SK-N-SH treated with all-trans-retinoic acid at 6 μM for 48 hours (cell line): ENCODE measurements around the gene TFCP2L1.

Experiments
- ATAC-seq: fragments of 200-7000 bp; cut with Tn5 transposase; 3 replicates; pipeline ENCODE4 v1.9.1; 2020; ENCODE audit warnings: mild to moderate bottlenecking, moderate library complexity
- ARNTL ChIP-seq: fragments of 450-650 bp; formaldehyde crosslinking; IDR thresholded peaks from 2 replicates; pipeline ENCODE4 v1.5.0; 2020; ENCODE audit warnings: low read depth, mild to moderate bottlenecking, moderate library complexity, borderline replicate concordance
- BACH2 ChIP-seq: fragments of 250-450 bp; sonication (Bioruptor Pico); IDR thresholded peaks from 2 replicates; pipeline ENCODE4 v1.9.0; 2021; ENCODE audit warnings: mild to moderate bottlenecking, borderline replicate concordance
- CREB5 ChIP-seq: fragments of 250-450 bp; sonication (Bioruptor Pico); IDR thresholded peaks from 2 replicates; pipeline ENCODE4 v1.5.1; 2020; ENCODE audit warnings: low read depth, mild to moderate bottlenecking, moderate library complexity
- CSDC2 ChIP-seq: fragments of 250-450 bp; sonication (Bioruptor Pico); IDR thresholded peaks from 2 replicates; pipeline ENCODE4 v1.5.0; 2020; ENCODE audit warnings: mild to moderate bottlenecking, moderate library complexity
- CSRNP3 ChIP-seq: fragments of 250-450 bp; sonication (Bioruptor Pico); IDR thresholded peaks from 2 replicates; pipeline ENCODE4 v1.5.1; 2021; ENCODE audit warnings: mild to moderate bottlenecking, moderate library complexity
- ESRRG ChIP-seq: fragments of 250-450 bp; sonication (Bioruptor Pico); IDR thresholded peaks from 2 replicates; pipeline ENCODE4 v1.6.1; 2021; ENCODE audit warnings: mild to moderate bottlenecking
- GLIS3 ChIP-seq: fragments of 250-450 bp; sonication (Bioruptor Pico); IDR thresholded peaks from 2 replicates; pipeline ENCODE4 v1.5.0; 2020; ENCODE audit warnings: mild to moderate bottlenecking, moderate library complexity
- ISL1 ChIP-seq: fragments of 250-450 bp; sonication (Bioruptor Pico); IDR thresholded peaks from 2 replicates; pipeline ENCODE4 v2.1.2; 2022; ENCODE audit warnings: mild to moderate bottlenecking, moderate library complexity
- PATZ1 ChIP-seq: fragments of 250-450 bp; sonication (Bioruptor Pico); IDR thresholded peaks from 2 replicates; pipeline ENCODE4 v1.8.0; 2020; ENCODE audit warnings: mild to moderate bottlenecking, moderate library complexity, borderline replicate concordance
- POU6F1 ChIP-seq: fragments of 250-450 bp; sonication (Bioruptor Pico); IDR thresholded peaks from 2 replicates; pipeline ENCODE4 v1.8.0; 2021; ENCODE audit warnings: low read depth, mild to moderate bottlenecking, moderate library complexity, borderline replicate concordance
- PPARA ChIP-seq: fragments of 250-450 bp; sonication (Bioruptor Pico); IDR thresholded peaks from 2 replicates; pipeline ENCODE4 v1.5.0; 2020; ENCODE audit warnings: mild to moderate bottlenecking, borderline replicate concordance
- RARB ChIP-seq: fragments of 250-450 bp; sonication (Bioruptor Pico); IDR thresholded peaks from 2 replicates; pipeline ENCODE4 v1.8.0; 2021; ENCODE audit warnings: mild to moderate bottlenecking, moderate library complexity
- SNAI2 ChIP-seq: fragments of 250-450 bp; sonication (Bioruptor Pico); IDR thresholded peaks from 2 replicates; pipeline ENCODE4 v1.5.0; 2020; ENCODE audit warnings: mild to moderate bottlenecking, moderate library complexity
- TCF4 ChIP-seq: fragments of 250-450 bp; sonication (Bioruptor Pico); IDR thresholded peaks from 2 replicates; pipeline ENCODE4 v1.8.0; 2021; ENCODE audit warnings: mild to moderate bottlenecking, moderate library complexity, borderline replicate concordance
- TOX ChIP-seq: fragments of 250-450 bp; sonication (Bioruptor Pico); IDR thresholded peaks from 2 replicates; pipeline ENCODE4 v1.8.0; 2021; ENCODE audit warnings: mild to moderate bottlenecking, moderate library complexity, borderline replicate concordance
- TSHZ2 ChIP-seq: fragments of 250-450 bp; sonication (Bioruptor Pico); IDR thresholded peaks from 2 replicates; pipeline ENCODE4 v1.5.0; 2020; ENCODE audit warnings: mild to moderate bottlenecking, moderate library complexity
- ZC3H10 ChIP-seq: fragments of 250-450 bp; sonication (Bioruptor Pico); IDR thresholded peaks from 2 replicates; pipeline ENCODE4 v1.5.1; 2021; ENCODE audit warnings: mild to moderate bottlenecking, moderate library complexity
- ZFP3 ChIP-seq: fragments of 250-450 bp; sonication (Bioruptor Pico); IDR thresholded peaks from 2 replicates; pipeline ENCODE4 v1.5.0; 2020; ENCODE audit warnings: mild to moderate bottlenecking, moderate library complexity
- ZFP30 ChIP-seq: fragments of 450-650 bp; formaldehyde crosslinking; IDR thresholded peaks from 2 replicates; pipeline ENCODE4 v1.5.0; 2022; ENCODE audit warnings: mild to moderate bottlenecking, moderate library complexity
- ZNF565 ChIP-seq: fragments of 450-650 bp; formaldehyde crosslinking; conservative IDR thresholded peaks from 2 replicates; pipeline ENCODE4 v1.5.0; 2020; ENCODE audit warnings: low read depth, mild to moderate bottlenecking, moderate library complexity
- ZNF8 ChIP-seq: fragments of 450-650 bp; formaldehyde crosslinking; IDR thresholded peaks from 2 replicates; pipeline ENCODE4 v1.5.0; 2020; ENCODE audit warnings: mild to moderate bottlenecking, moderate library complexity

TFCP2L1 gene

GRCh38 chr2:121294881-121295840, 10.2 kb upstream of the TFCP2L1 start:
- TF ChIP-seq RARB (CRISPR knock-in tag), result no peak
- no peak for TF ChIP-seq ZFP30 (CRISPR knock-in tag)
- TF ChIP-seq POU6F1 (CRISPR knock-in tag), result no peak
- TF ChIP-seq ZNF565, result no peak
- TF ChIP-seq TCF4 (CRISPR knock-in tag), result no peak
- no peak for TF ChIP-seq BACH2 (CRISPR knock-in tag)
- TF ChIP-seq SNAI2 (CRISPR knock-in tag), result no peak
- TF ChIP-seq ESRRG (CRISPR knock-in tag), result no peak
- TF ChIP-seq ARNTL (CRISPR knock-in tag), result no peak
- TF ChIP-seq CREB5, result no peak
- TF ChIP-seq ISL1 (CRISPR knock-in tag), result no peak
- no peak for TF ChIP-seq PATZ1 (CRISPR knock-in tag)
- TF ChIP-seq, all 23 proteins: peak for 0
- no peak for ATAC-seq

- TF ChIP-seq TSHZ2 (CRISPR knock-in tag), result no peak
- TF ChIP-seq CSRNP3 (CRISPR knock-in tag), result no peak
- no peak for TF ChIP-seq CSDC2 (CRISPR knock-in tag)
- ATAC-seq, result no peak
Measured at GRCh38 chr2:121293450-121294325, 8.7 kb upstream of the TFCP2L1 start.

GRCh38 chr2:121291251-121291580, 6.2 kb upstream of the TFCP2L1 start:
- no peak for ATAC-seq
- no peak for TF ChIP-seq ZC3H10 (CRISPR knock-in tag)
- no peak for TF ChIP-seq ARNTL (CRISPR knock-in tag)
- TF ChIP-seq RARB (CRISPR knock-in tag), result no peak
- TF ChIP-seq ISL1 (CRISPR knock-in tag), result no peak
- no peak for TF ChIP-seq TSHZ2 (CRISPR knock-in tag)
- TF ChIP-seq TOX (CRISPR knock-in tag), result no peak
- TF ChIP-seq ZNF8 (CRISPR knock-in tag), result no peak
- TF ChIP-seq ZFP3, result no peak
- TF ChIP-seq PATZ1 (CRISPR knock-in tag), result no peak
- TF ChIP-seq TCF4 (CRISPR knock-in tag), result no peak
- TF ChIP-seq PPARA, result no peak
- no peak for TF ChIP-seq GLIS3 (CRISPR knock-in tag)
- TF ChIP-seq, all 23 proteins: peak for 0
